HAP-1 (cell line): ENCODE measurements around the gene RAPGEF4.
"Not testable (repeated sequence)": the region's sequence is repeated elsewhere in the genome, so short reads cannot be mapped to it uniquely, and the experiment has no call there.

Experiments
- DNase-seq, 2 experiments: peaks; one replicate each; pipeline ENCODE4 v3.0.0-alpha.2; 2016 to 2020; ENCODE audit warnings: low spot score in 2 of 2
- H3K27me3 ChIP-seq: fragments of 250-450 bp; sonication (Bioruptor Pico); 2 replicates; pipeline ENCODE4 v1.5.1; 2020; ENCODE audit warnings: low read depth, mild to moderate bottlenecking, moderate library complexity
- H3K36me3 ChIP-seq: fragments of 250-450 bp; sonication (Bioruptor Pico); replicated peaks from 2 replicates; pipeline ENCODE4 v1.5.1; 2020; ENCODE audit warnings: mild to moderate bottlenecking
- H3K4me1 ChIP-seq: fragments of 250-450 bp; sonication (Bioruptor Pico); 2 replicates; pipeline ENCODE4 v1.5.1; 2020; ENCODE audit warnings: mild to moderate bottlenecking
- H3K4me3 ChIP-seq: fragments of 250-450 bp; sonication (Bioruptor Pico); 2 replicates; pipeline ENCODE4 v1.5.1; 2020; ENCODE audit warnings: mild to moderate bottlenecking, moderate library complexity
- H3K9me3 ChIP-seq: fragments of 250-450 bp; sonication (Bioruptor Pico); 2 replicates; pipeline ENCODE4 v1.5.1; 2020; ENCODE audit warnings: mild to moderate bottlenecking, moderate library complexity
- in situ Hi-C: fragments of 300-500 bp; cut with MboI; formaldehyde crosslinking; loops from 3 replicates; pipeline ENCODE4 v1.14.3; 2020; ENCODE audit warnings: low sequenced_read_pairs, inconsistent platforms, mixed read lengths

The RAPGEF4 gene

DNA sequence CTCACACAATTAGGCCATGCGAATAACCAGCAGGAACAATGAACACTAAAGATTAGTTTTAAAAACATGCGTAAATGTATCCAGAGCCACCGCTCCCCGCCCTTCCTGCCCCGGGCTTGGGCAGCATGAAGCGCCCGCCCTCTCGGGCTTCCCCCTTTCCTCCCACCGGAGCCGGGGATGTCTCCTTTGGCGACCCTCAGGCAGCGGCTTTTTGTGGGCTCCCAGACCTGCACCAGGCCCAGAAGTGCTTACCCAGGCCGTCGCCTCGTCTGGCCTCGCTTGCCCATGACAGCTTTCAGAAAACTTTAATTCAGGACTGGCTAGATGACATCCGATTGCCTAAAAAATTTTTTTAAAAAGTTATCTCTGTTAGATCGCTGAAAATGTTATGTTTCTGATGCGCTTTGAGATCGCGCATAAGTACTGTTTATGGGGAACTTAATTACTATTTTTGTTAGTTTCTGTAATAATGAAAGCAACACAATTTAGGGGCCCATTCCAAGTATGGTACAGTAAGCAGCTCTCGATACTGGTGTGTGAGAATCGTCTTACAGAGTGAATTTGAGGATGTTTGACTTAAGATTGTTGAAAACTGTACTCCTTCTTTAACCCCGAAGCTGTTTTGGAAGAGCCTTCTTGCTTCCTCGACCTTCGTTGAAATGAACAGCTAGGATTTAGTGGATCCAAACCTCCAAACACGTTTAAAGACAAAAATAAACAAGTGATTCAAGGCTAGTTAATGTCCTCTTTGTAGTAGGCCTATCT is 341.1 kb downstream of the RAPGEF4 start:
- peak overlapping the region; percentile 50 for H3K4me3 ChIP-seq
- no peaks in the 10 kb centered on the region for H3K36me3 ChIP-seq
- H3K27me3 ChIP-seq: no peaks in the 10 kb centered on the region
- no peaks in the 10 kb centered on the region for H3K9me3 ChIP-seq
- in situ Hi-C loops: no loop called here
- peak; percentile 33 to 59 for DNase-seq
- peaks cover 24% of the 10 kb centered on the region for H3K4me1 ChIP-seq

DNA sequence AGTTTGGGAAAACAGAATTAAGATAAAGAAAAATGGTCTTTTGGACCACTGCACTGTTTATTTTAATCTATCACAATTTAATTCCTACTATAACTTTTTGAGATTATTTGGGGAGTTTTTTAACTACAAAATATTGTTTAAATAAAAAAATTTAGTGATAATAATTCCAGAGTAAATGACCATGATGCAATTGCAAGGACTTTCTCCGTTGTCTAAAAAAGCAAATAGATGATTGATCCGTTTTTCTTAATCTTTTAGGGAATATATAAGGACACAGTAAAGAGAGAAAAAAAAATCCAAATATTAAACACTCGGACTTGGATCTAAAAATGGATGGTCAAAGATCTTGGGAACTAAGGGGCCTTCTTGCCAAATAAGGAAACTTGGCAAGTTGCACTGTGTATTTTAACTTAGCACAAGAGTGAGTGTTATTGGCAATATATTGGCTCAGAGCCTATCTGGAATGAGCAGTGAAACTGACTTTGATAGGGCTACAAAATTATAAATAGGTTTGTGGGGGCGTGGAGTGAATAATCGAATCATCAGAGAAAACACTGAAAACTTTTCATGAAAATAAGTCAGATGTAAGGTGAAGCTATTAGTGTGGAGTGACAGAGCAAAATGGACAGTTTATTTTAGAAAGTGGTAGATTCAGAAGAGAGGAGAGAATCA is 342.0 kb downstream of the RAPGEF4 start:
- Histone ChIP-seq H3K4me1 (peaks cover 24% of the 10 kb centered on the region), H3K27me3 (no peaks in the 10 kb centered on the region), H3K4me3 (peak overlapping the region; percentile 50), H3K36me3 (no peaks in the 10 kb centered on the region), H3K9me3 (no peaks in the 10 kb centered on the region)
- no peak for DNase-seq
- in situ Hi-C loops: no loop called here

DNA sequence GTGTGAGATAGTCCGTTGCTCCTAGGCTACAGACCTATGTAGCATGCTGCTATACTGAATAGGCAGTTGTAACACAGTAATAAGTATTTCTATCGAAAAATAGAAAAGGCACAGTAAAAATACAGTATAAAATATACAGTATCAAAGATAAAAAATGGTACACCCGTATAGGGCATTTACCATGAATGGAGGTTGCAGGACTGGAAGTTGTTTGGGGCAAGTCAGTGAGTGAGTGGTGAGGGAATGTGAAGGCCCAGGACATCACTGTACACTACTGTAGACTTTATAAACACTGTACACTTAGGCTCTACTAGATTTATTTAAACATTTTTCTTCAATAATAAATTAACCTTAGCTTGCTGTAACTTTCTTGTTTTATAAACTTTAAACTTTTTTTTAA is 343.5 kb downstream of the RAPGEF4 start:
- H3K9me3 ChIP-seq: no peaks in the 10 kb centered on the region
- in situ Hi-C loops: no loop called here
- H3K4me1 ChIP-seq: peaks cover 24% of the 10 kb centered on the region
- H3K27me3 ChIP-seq: no peaks in the 10 kb centered on the region
- no peaks in the 10 kb centered on the region for H3K36me3 ChIP-seq
- no peak for DNase-seq
- H3K4me3 ChIP-seq: no peak overlapping the region

- in situ Hi-C loops: no loop called here
- H3K36me3 ChIP-seq: no peaks in the 10 kb centered on the region
- no peak overlapping the region for H3K4me3 ChIP-seq
- peaks cover 21% of the 10 kb centered on the region for H3K4me1 ChIP-seq
- no peaks in the 10 kb centered on the region for H3K9me3 ChIP-seq
- DNase-seq: no peak
- no peaks in the 10 kb centered on the region for H3K27me3 ChIP-seq
Measured at GRCh38 chr2:173079973-173080860, 344.6 kb downstream of the RAPGEF4 start.

DNA sequence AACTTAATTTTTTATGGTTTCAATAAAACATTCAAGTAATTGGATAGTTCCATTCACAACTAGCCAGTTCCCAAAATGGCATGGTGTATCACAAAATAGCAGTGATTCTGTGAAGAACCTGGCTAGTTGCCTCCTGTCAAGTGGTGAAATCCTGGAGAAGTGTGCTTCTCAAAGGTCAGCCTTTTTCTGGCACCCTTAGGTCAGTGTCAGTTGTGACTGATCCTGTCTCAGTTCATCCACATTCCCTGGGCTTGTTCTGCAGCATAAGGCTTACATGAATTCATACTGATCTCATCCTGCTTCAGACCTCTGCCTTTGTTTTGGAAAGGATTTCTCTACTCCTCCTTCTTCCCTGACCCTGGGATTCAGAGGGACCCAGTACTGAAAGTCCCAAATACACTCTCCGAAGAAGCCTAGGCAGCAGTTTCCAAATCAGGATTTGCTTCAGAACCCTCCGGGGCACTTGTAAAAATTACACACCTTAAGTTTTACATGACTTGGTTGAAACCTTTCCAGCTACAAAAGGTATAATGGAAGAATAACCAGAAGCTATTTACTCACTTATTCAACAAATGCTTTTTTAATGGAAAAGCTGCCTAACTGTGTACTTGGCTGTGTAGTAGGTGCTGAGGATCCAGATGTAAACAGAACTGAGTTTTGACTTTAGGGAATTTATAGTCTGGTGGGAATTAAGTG is 351.0 kb downstream of the RAPGEF4 start:
- no peak for DNase-seq
- in situ Hi-C loops: no loop called here
- Histone ChIP-seq H3K9me3 (no peaks in the 10 kb centered on the region), H3K4me1 (no peaks in the 10 kb centered on the region; the same call in 1 of the 2 replicates), H3K4me3 (no peak overlapping the region), H3K27me3 (no peaks in the 10 kb centered on the region), H3K36me3 (no peaks in the 10 kb centered on the region; the same call in 1 of the 2 replicates)

- Histone ChIP-seq H3K36me3 (no peaks in the 10 kb centered on the region; the same call in 1 of the 2 replicates), H3K4me3 (no peak overlapping the region), H3K27me3 (no peaks in the 10 kb centered on the region), H3K9me3 (no peaks in the 10 kb centered on the region), H3K4me1 (no peaks in the 10 kb centered on the region; the same call in 1 of the 2 replicates)
- in situ Hi-C loops: no loop called here
- no peak for DNase-seq
Measured at GRCh38 chr2:173087214-173087581, 351.6 kb downstream of the RAPGEF4 start.

GRCh38 chr2:173087793-173088496 is 352.3 kb downstream of the RAPGEF4 start:
- no peaks in the 10 kb centered on the region; the same call in 1 of the 2 replicates for H3K4me1 ChIP-seq
- H3K27me3 ChIP-seq: no peaks in the 10 kb centered on the region
- no peaks in the 10 kb centered on the region for H3K9me3 ChIP-seq
- in situ Hi-C loops: no loop called here
- no peak for DNase-seq
- H3K4me3 ChIP-seq: no peak overlapping the region
- H3K36me3 ChIP-seq: peaks cover 2% of the 10 kb centered on the region; the same call in 1 of the 2 replicates

- Histone ChIP-seq H3K36me3 (peaks cover 9% of the 10 kb centered on the region; the same call in 1 of the 2 replicates), H3K4me1 (no peaks in the 10 kb centered on the region; the same call in 1 of the 2 replicates), H3K27me3 (no peaks in the 10 kb centered on the region), H3K4me3 (no peak overlapping the region), H3K9me3 (no peaks in the 10 kb centered on the region)
- DNase-seq: no peak
- in situ Hi-C loops: no loop called here
Measured at GRCh38 chr2:173090276-173090877, 354.7 kb downstream of the RAPGEF4 start.

DNA sequence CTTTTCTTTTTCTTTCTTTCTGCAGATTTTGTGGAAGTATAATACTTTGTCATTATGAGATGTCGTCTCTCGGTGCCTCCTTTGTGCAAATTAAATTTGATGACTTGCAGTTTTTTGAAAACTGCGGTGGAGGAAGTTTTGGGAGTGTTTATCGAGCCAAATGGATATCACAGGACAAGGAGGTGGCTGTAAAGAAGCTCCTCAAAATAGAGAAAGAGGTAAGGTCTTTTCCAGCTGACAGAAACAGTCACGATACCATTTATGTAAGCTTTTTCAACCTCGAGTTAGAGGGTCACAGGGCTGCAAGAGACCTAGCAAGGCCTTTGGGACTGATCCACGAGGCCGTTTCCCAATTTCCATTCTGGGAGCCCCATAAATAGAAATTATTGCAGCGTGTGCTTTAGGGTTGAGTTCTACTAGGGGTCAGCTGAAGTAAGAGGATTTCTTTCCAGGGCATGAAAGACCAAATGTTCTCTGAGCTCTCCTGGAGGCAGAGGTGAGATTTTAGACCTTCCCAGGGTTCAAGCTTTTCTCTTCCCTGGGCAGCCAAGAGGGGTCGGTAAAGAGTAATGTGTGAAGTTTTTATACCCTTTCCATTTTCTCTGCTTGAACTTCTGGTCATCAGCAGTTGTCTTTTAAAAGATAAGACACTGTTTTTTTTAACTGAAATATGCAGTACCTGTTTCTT is 355.5 kb downstream of the RAPGEF4 start:
- Histone ChIP-seq H3K9me3 (no peaks in the 10 kb centered on the region), H3K4me1 (no peaks in the 10 kb centered on the region; the same call in 1 of the 2 replicates), H3K27me3 (no peaks in the 10 kb centered on the region), H3K36me3 (peaks cover 9% of the 10 kb centered on the region; the same call in 1 of the 2 replicates), H3K4me3 (no peak overlapping the region)
- in situ Hi-C loops: no loop called here
- DNase-seq: no peak

DNA sequence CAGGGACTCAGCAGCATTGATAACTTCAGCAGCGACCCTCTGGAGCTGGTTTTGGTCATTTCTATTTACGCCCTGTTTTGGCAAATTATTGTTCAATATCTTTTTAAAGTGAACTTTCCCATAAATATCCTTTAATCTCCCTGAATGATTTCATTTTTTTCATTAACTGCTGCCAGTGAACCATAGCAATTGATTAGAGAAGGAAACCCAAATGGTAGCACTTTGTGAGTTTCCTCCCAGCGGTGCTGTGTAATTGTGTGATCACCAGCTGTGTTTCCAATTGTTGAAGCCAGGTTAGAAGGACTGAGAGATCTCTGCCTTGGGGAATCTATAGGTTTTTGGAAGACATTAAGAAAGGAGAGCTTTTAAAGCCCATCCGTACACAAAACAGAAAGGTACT is 356.3 kb downstream of the RAPGEF4 start:
- Histone ChIP-seq H3K36me3 (peaks cover 9% of the 10 kb centered on the region; the same call in 1 of the 2 replicates), H3K4me3 (no peak overlapping the region), H3K4me1 (no peaks in the 10 kb centered on the region), H3K27me3 (no peaks in the 10 kb centered on the region), H3K9me3 (no peaks in the 10 kb centered on the region)
- no peak for DNase-seq
- in situ Hi-C loops: no loop called here

- Histone ChIP-seq H3K36me3 (peaks cover 9% of the 10 kb centered on the region; the same call in 1 of the 2 replicates), H3K27me3 (no peaks in the 10 kb centered on the region), H3K9me3 (no peaks in the 10 kb centered on the region), H3K4me1 (no peaks in the 10 kb centered on the region), H3K4me3 (no peak overlapping the region)
- no peak for DNase-seq
- in situ Hi-C loops: no loop called here
Measured at GRCh38 chr2:173092844-173093402, 357.3 kb downstream of the RAPGEF4 start.

DNA sequence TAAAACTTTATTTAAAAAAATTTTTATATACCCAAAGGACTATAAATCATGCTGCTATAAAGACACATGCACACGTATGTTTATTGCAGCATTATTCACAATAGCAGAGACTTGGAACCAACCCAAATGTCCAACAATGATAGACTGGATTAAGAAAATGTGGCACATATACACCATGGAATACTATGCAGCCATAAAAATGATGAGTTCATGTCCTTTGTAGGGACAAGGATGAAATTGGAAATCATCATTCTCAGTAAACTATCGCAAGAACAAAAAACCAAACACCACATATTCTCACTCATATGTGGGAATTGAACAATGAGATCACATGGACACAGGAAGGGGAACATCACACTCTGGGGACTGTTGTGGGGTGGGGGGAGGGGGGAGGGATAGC is 358.0 kb downstream of the RAPGEF4 start:
- H3K4me1 ChIP-seq, H3K27me3 ChIP-seq, H3K4me3 ChIP-seq, H3K9me3 ChIP-seq, in situ Hi-C loops, DNase-seq, H3K36me3 ChIP-seq: not testable (repeated sequence)
